SJCRH30 (cell line): Measurements from ENCODE around the gene SQOR. TPM values are rescaled to one million over a fixed set of nuclear protein-coding genes. Genes with fewer than 3 reads are reported as not detected.

Experiments used
- DNase-seq, 2 experiments: peaks; one replicate each; pipeline ENCODE4 v3.0.0-alpha.2; 2015 to 2020
- H3K27ac ChIP-seq: fragments of 250-450 bp; sonication (Bioruptor Pico); 2 replicates; pipeline ENCODE4 v1.5.1; 2020; ENCODE audit warnings: mild to moderate bottlenecking, moderate library complexity
- H3K27me3 ChIP-seq: fragments of 250-450 bp; sonication (Bioruptor Pico); 2 replicates; pipeline ENCODE4 v1.5.1; 2020; ENCODE audit warnings: mild to moderate bottlenecking, moderate library complexity
- H3K36me3 ChIP-seq: fragments of 250-450 bp; sonication (Bioruptor Pico); 2 replicates; pipeline ENCODE4 v1.5.1; 2020; ENCODE audit warnings: mild to moderate bottlenecking, moderate library complexity
- H3K4me1 ChIP-seq: fragments of 250-450 bp; sonication (Bioruptor Pico); 2 replicates; pipeline ENCODE4 v1.5.1; 2020; ENCODE audit warnings: mild to moderate bottlenecking, moderate library complexity
- H3K4me3 ChIP-seq: fragments of 250-450 bp; sonication (Bioruptor Pico); 2 replicates; pipeline ENCODE4 v1.5.1; 2020; ENCODE audit warnings: mild to moderate bottlenecking, moderate library complexity
- H3K9me3 ChIP-seq: fragments of 250-450 bp; sonication (Bioruptor Pico); replicated peaks from 2 replicates; pipeline ENCODE4 v1.5.1; 2020; ENCODE audit warnings: mild to moderate bottlenecking, moderate library complexity
- total RNA-seq: library from RNA; depleted of rRNA; stranded (reverse); fragments of >200 nt; shearing (Covaris generic); gene quantifications from 2 replicates; pipeline ENCODE4 v1.2.3, GENCODE V29; 2014; rRNA removed

Gene SQOR
- total RNA-seq, 1 experiment from 2014 or later, result 0.67 TPM

GRCh38 chr15:45734260-45734711 is 99.5 kb downstream of the SQOR start:
- DNase-seq, result no peak
- no peak overlapping the region for H3K27ac ChIP-seq

More at GRCh38 chr15:45734260-45734711, 99.5 kb downstream of the SQOR start:
- no peak overlapping the region for H3K4me3 ChIP-seq
- no peaks in the 10 kb centered on the region for H3K4me1 ChIP-seq
- peaks cover 13% of the 10 kb centered on the region for H3K27me3 ChIP-seq
- H3K9me3 ChIP-seq, result no peaks in the 10 kb centered on the region
- no peaks in the 10 kb centered on the region for H3K36me3 ChIP-seq

Other genes with a start within 250 kb of the SQOR start
- 4.4 and 5.0 TPM in 2 replicates for gene SLC30A4, start 112.3 kb upstream of the SQOR start, total RNA-seq
- gene BLOC1S6, start 47.6 kb upstream of the SQOR start, total RNA-seq, result 70.2 and 70.9 TPM in 2 replicates